Measurements from ENCODE around the gene SH3RF3.

SH3RF3 gene

DNA sequence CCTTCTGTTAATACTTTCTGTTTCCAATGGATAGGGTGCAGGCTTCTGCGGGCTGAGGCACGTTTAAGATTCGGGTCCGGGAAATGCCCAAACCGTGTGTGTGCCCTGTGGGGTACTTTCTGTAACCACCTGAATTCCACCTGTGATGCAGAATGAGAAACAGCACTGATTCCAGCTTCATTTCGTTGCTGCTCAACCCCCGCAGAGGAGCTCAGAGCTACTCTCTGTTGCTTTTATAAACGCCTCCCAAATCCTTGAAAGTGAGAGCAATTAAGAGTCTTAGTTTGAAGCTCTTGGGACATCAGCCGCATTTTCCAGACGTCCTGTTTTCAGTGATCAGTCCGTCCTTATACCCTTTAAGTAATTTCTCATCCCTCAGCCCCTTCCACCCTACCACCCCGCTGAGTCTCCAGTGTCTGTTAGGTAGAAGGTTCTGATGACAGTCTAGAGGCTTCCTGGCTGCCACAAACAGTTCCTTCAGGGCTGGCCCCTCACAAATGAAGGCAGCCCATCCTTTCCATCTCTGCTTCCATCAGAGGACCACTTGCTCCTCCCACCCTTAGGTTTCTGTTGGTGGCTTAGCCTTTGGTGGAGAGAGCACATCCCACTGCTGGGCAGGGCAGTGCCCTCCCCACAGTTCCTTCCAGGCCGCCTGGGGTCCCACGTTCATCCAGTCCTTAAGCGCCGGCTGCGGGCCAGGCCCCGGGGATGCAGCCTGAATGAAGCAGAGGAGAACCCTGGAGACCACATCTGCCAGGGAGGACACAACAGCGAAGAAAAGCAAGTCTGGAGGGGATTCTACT, 254.7 kb downstream of the SH3RF3 start:
- DNase-seq = no peak

DNA sequence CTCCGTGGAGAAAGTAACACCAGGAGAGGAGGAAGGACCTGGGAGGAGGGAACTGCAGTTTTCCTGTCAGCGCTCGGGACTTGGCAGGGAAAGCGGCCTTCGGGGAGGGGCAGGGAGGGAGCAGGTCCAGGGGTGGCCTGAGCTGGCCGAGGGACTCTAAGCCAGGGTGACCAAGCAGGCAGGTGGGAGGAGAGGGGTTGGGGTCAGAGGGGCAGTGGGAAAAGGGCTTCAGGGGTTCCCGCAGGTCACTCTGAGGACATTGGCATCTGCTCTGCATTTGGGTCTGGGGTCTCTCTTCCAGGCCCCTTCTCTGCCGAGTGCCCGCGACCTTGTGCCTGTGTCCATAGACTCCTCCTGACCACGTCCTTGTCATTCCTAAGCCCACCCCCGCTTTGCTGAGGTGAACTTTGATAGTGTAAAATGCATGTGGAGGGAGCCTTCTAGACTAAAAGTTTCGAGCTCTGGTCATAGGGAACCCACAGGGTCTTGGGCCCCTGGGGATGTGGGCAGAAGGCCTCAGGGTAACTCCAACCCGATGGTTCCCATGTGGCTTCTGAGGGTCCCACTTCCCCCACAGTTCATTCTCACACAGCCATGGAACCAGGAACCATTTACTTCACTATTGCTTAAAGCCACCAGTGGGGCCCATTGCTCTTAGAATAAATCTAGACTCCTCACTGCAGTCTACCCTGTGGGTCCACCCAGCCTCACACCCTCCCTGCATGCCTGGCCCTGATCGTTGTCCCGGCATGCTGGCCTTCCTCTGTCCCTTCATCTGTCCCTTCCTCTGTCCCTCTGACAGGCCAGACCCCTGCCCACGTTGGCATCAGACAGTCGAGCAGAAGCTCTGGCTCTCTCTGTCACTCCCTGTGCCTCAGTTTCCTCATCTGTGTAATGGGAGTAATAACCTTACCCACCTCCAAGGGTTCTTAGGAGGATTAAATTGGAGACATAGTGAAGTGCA, 255.6 kb downstream of the SH3RF3 start:
- DNase-seq = no peak

DNA sequence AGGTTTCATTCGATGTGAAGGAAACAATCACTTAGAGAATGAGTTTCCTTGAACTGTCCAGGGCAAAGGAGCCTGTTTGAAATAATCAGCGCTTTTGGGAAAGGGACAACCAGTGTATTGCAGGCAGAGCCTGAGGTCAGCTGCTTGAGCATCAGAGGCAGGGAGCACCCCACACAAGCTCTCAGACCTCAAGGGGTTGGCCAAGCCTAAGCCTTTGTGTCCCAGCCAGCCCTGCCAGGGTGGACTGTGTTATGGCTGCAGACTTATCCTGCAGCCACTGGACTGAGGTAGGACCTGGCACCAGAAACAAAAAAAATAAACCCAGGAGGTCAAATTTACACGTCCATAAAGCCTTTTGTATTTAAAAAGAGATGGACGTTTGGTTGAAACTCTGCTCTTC, 256.5 kb downstream of the SH3RF3 start:
- DNase-seq = no peak

DNA sequence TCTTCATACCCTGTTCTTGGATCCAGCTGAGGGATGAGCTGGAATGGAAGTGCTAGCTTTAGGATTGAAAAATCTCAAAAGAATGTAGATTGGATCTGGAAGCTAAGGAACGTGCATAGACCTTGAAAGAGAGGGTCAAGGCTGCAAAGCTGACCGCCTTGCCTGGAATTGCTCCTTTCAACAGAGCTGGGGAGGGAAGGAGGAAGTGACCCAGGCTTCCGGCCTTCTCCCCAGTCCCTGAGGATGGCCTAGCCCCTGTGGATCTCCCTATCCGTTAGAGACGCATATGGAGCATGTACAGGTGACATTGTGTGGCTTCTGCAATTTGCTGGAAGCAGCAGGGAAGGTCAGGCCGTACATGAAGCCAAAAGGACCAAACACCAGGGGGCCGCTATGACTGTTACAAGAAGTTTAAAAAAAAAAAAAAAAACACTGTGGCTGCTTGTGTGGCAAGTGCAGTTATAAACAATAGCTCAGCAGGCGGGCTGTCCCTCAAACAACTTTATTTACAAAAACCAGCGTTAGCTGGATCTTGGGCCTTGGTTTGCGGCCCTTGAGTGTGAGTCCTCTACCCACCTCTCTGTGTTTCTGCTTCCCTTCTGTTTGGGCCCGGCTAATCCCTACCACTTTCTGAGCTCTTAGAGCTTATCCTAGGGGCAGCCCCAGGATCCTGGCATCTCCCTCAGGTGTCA, 257.1 kb downstream of the SH3RF3 start:
- no peak for DNase-seq

DNA sequence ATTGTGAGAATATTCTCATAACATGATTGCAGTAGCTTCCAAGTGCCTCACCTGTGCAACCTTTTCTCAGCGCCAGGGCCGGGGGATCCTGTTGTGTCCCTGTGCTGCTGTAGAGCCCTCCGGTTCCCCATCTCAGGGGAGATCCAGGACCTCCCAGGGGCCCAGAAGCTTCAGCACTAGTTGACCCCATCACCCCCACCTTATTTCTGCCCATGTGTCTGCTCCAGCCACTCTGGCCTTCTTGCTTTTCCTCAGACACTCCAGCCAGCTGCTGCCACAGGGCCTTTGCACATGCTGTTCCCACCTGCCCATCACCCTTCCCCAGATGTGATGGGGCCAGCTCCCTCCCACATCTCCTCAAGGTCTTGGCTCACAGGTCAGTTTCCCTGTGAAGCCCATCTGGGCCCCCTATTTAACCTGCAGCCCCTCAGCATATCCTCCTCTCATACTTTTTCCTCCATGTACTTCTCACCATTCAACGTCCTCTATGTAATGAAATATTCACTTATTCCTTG, 258.3 kb downstream of the SH3RF3 start:
- no peak for DNase-seq

DNA sequence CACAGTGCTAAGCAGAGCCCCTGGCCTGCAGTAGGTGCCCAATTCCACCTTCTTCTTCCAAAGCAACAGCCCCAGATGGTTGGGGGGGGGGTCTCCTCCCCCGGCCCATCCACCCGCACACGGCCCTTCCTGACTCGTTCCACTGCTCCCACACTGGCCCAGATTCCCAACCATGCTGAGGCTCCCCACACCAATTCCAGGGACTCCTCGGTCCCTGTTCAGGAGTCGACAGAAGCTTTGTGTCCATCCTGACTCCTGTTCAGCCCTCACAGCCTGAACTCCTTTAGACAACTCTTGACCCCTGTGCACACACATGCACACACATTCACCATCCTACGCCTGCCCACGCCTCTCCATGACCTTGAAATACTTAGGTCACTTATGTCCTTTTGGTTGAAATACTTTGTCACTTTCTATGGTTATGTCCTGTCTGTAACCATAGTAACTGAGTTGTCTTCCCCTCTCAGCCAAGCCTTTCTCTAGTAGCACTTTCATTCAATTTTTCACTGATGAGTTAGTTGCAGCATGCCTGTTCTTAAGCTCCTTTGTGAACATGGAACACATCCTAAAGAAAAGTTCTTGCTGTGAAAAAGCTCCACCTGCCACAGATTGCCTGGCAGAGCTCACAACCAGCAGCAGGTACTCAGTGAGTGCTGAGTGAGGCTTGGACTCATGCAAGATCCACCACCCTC, 258.9 kb downstream of the SH3RF3 start:
- DNase-seq = no peak

DNA sequence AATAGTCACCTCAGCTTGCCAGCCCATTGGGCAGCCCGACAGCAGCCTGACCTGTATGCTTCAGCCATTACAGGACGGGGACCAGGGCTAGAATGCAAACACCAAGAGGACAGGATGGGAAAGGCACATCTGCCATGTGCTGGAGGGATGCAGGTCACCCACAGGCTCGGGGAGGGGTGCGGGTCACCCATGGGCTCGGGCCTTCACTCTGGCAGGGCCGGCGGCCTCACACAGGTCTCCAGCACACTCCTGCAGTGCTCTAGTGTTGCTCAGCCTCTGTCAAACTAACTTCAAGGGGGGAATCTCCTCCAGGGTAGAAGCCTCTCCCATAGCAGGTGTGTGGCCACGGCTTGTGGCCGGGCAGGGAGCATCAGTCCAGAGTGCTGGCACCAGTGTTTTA, 262.2 kb downstream of the SH3RF3 start:
- no peak for DNase-seq

DNA sequence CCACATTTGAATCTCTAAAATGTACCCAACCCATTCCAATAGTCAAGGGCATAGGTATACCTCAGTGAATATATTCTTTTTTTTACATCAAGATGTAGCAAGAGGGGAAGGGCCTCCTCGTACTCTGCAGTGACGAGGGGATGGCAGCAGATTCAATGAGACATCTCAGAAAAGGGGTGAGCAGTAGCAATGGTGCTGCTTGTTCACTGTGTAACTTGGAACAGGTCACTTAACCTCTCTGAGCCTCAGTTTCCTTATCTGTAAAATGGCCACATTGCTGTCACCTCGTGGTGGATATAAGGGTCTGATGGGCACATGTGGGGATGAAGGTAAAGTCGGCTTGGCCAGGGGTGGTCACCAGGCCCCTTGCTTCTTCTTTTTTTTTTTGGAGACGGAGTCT, 263.1 kb downstream of the SH3RF3 start:
- DNase-seq = no peak

DNA sequence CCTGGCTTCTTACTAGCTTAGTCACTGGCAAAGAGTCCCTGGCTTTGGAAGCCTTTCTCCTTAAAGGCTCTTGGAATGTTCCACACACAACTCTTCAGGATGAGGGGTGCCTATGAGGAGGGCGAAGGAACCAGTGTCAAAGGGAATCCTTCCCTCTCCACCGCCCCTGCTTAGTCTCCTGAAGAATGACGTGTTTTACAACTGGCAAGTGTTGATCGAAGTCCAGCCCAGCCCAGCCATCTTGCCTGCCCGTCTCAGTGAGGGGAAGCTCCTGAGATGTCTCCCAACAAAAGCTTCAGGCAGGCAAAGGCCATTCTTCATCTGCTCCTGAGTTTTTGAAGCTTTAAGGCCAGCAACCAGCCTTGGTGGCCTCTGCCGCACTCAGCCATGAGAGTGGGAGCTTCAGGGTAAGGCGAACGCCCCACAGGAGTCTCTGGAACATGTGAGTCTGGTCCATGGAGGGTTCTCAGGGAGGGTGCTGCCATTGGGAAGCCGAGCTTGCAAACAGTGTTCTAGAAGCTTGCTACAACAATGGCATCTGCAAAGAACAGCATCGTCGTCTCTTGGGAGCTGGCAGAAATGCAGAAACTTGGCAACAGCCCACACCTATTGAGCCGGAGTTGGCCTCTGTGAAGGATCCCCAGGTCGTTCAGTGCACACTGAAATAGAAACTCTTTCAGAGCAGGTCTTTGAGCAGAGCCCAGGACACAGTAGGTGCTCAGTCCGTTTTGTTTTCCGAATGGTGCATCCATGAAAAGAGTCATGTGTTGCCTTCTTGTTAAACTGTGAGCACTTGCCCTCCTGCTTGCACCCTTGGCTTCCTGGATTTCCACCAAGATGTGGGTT, 264.0 kb downstream of the SH3RF3 start:
- DNase-seq = no peak

DNA sequence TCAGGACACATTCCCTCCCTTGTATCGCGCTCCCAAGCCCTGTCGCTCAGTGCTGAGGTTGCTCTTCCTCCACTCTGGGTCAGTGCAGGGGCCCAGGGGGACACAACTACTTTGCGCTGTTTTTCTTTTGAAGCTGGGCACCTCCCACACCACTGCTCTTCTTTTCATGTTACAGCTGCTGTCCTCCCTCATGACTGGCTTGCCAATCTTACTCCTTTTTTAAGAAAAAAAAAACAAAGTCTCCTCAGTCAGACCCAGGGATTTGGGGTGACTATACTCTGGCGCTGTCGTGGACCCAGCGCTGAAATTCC, 264.6 kb downstream of the SH3RF3 start:
- DNase-seq = no peak

DNA sequence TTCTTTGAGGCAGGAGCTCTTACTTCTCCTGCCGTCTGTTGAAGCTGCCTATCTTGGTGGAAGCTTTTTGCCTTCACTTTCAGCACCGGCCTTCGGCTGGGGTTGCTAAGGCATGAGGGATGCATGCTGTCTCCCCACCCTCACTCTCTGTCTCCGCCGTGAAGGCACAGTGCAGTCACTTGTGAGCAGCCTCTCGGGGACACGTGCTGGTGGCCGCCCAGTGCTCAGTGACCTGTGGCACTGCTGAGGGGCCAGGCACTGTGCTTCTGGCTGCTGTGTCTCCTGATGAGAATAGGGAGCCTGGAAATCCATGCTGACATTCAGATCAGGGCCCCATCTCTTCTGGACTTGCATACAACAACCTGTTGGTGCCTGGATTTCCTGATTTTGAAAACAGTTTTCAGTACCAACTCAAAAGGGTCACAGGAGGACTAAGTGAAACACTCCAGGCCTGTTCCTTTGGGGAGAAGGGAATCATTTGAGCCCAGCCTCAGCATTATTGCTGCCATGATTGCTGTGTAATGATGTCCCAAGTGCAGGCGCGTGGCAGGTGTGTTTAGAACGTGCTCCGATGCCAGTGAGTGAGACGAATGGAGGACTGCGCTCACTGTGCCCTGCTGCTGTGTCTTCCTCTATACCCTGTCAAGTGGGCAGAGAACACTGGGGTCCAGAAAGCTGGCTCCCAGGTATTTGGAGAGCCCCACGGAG, 266.6 kb downstream of the SH3RF3 start:
- DNase-seq = no peak

DNA sequence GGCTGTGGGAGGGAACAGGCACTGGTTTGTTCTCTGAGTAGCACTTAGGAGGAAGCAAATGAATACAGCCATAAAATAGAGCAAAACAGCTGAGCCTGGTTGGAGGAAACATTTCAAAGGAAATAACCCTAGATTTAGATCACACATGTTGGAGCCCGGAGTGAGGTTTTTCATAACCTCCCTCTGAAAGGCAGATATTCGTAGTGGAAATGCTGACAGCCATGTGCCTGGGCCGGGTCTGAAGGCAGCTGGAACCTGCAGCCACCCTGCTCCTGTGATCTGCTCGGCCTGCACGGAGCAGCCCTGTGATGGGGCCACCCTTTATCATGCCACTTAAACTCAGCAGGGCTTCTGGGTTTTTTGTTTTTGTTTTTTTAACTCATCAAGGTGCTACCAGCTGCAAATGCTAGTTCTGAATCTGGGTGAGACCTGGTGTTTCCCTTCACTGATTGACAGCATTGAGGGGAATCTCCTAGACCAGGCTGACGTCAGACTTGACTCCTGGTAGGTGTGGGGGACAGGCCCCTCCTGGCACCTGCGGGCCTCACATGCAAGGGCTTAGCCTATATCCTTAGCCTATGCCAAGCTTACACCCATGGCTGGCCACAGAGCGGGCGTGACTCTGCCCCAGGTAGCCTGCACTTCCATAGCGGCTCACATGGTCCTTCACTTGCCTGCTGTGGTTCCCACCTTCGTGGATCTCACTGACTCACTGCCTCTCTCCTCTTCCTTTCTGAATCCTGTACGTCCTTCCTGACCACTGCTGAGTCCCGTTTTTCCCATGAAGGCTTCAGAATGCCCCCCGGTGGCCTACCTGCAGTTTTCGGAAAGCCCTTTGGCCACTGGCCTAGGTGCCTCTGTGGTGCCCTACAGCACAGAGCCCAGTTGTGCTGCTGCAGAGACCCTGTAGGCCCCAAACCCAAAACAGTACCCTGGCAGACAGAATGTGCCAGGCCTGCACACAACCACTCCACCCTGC, 267.5 kb downstream of the SH3RF3 start:
- no peak for DNase-seq

DNA sequence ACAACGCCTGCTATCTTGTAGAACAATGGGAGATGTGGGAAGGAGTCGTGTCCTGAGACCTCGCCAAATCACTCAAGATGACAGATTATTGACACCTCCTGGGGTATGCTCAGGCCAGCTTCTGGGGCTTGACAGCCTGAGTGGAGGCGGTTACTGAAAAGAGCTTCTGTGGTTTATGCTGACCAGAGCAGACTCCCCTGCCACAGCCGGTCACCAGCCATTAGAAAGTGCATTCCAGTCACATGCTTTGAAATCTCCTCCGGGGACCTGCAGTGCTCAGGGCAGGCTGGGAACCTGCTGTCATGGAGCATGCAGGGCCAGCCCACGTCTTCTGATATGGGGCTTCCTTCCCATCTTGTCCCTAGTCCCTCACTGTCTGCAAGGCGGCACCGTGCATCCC, 268.9 kb downstream of the SH3RF3 start:
- DNase-seq = no peak

DNA sequence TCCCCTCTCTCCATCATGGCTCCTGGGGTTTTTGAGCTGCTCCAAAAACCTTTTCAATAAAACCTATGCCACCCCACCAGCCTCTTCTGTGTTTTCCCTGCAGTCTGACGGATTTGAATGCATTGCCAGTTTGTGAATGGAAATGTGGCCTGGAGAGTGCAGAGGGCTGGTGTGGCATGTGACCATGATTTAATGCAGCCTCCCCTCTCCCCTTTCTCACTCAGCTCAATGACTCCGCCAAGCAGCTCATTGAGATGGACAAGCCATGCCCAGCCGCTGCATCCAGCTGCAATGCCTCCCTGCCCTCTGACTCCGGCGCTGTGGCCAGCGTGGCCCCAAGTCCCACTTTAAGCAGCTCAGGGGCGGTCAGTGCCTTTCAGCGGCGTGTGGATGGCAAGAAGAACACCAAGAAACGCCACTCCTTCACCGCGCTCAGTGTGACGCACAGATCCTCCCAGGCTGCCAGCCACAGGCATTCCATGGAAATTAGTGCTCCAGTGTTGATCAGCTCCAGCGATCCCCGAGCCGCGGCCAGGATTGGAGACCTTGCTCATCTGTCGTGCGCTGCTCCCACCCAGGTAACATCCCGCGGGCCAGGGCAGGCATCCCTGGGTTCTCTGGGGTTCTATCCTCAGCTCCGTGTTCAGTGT, 269.5 kb downstream of the SH3RF3 start:
- DNase-seq = no peak

DNA sequence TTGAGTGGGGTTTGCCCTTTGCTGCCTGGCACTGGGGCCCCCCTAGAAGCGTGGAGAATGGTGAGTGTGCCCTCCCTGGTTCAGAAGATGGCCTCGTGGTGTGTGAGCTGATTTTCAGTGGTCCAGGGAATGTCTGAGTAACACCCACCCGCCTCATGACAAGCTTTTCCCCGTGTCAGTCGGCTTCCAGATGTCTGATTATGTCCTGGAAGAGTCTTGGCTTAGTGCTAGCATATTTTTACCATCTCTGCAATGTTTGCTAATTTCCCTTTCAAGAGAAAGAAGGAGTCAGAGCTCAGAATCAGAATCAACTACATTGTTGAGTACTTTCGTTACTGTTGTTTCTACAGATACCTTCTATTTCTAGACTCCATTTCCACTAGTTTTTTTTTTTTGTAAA, 270.1 kb downstream of the SH3RF3 start:
- DNase-seq = no peak

DNA sequence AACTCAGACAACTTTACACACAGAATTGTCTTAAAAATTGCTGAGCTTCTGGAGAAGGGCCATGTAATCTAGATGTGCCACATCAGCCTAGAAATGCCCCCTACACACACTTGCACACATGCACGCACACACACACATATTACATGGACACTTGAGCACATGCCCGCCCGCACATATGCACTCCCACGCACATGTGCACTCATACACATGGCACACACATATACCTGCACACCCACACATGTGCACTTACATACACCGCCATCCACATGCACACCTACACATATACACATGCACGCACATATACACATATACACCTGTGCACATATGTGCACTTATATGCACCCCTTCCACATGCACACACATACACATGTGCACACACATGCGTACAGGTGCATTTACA, 271.1 kb downstream of the SH3RF3 start:
- no peak for DNase-seq

DNA sequence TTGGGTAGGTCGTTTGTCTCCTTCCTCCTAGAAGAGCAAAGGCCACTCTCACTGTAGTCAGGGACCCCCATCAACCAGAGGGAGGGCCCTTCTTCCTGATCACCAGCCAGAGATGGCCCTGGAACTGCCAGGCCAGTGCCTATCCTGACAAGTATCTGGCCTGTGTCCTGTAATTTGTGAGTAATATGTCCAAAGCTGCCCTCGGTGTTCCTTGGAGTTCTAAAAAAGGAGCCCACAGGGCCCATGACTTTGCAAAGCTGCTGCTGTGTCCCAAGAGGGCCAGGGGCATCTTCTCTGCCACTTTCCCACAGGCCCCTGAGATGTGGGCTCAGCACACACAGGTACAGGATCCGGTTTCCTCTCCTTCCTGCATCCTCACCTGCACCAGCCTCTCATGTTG, 272.4 kb downstream of the SH3RF3 start:
- DNase-seq = no peak

DNA sequence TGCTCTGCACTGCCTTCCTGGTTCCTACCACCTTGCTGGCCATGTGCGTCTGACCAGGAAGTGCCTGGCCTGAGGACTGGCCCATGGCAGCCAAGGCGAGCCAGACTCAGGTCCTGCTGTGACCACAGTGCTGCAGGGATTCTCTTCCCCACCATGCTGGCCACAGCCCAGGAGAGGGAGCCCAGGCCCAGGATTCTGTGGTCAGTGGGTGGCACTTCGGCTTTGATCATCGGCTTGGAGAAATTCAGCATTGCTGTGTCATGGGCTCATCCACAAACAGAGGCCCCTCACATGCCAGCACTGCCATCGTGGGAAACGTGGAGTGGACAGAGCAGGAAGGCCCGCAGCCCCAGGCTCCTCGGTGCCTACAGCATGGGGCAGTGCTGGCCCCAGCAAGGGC, 273.2 kb downstream of the SH3RF3 start:
- DNase-seq = no peak

All from CD4-positive, alpha-beta T cell treated with Interferon alpha-2 for 1 hour (primary cell).